ENCODE data around the gene ELP4. TPM values are rescaled to one million over a fixed set of nuclear protein-coding genes. Genes with fewer than 3 reads are reported as not detected.
"Not testable (repeated sequence)": the region's sequence is repeated elsewhere in the genome, so short reads cannot be mapped to it uniquely, and the experiment has no call there.

ELP4 gene
- total RNA-seq, 2 experiments from 2014 or later: 20.7 to 25.1 TPM

- Mint-ChIP-seq H3K4me1 (no peaks in the 10 kb centered on the region), H3K36me3 (peaks cover 6% of the 10 kb centered on the region), H3K9me3 (no peaks in the 10 kb centered on the region), H3K4me3 (no peak overlapping the region), H3K27ac (no peak overlapping the region), H3K27me3 (no peaks in the 10 kb centered on the region)
- DNase-seq (no peak), ATAC-seq (ENCODE audit: low read depth) (no peak)
- POLR2A ChIA-PET: no interaction called here
Measured at GRCh38 chr11:31671681-31672080, 162.1 kb downstream of the ELP4 start.

GRCh38 chr11:31673108-31673507 is 163.5 kb downstream of the ELP4 start:
- H3K27ac Mint-ChIP-seq; H3K4me3 Mint-ChIP-seq; H3K36me3 Mint-ChIP-seq; H3K4me1 Mint-ChIP-seq; H3K9me3 Mint-ChIP-seq; ATAC-seq (ENCODE audit: low read depth); DNase-seq; POLR2A ChIA-PET; H3K27me3 Mint-ChIP-seq: not testable (repeated sequence)

- DNase-seq (no peak), ATAC-seq (ENCODE audit: low read depth) (no peak)
- POLR2A ChIA-PET: no interaction called here
- Mint-ChIP-seq H3K27me3 (no peaks in the 10 kb centered on the region), H3K4me3 (no peak overlapping the region), H3K27ac (no peak overlapping the region), H3K36me3 (peaks cover 11% of the 10 kb centered on the region), H3K4me1 (no peaks in the 10 kb centered on the region), H3K9me3 (peaks cover 2% of the 10 kb centered on the region)
Measured at GRCh38 chr11:31676280-31676982, 166.9 kb downstream of the ELP4 start.

GRCh38 chr11:31680770-31681169 is 171.2 kb downstream of the ELP4 start:
- Mint-ChIP-seq H3K9me3 (peaks cover 3% of the 10 kb centered on the region), H3K27me3 (no peaks in the 10 kb centered on the region), H3K36me3 (peaks cover 9% of the 10 kb centered on the region), H3K27ac (no peak overlapping the region), H3K4me1 (no peaks in the 10 kb centered on the region), H3K4me3 (no peak overlapping the region)
- POLR2A ChIA-PET: no interaction called here
- DNase-seq (no peak), ATAC-seq (ENCODE audit: low read depth) (no peak)

GRCh38 chr11:31687256-31687655 is 177.7 kb downstream of the ELP4 start:
- POLR2A ChIA-PET: no interaction called here
- DNase-seq (no peak), ATAC-seq (ENCODE audit: low read depth) (no peak)
- H3K27me3 Mint-ChIP-seq: no peaks in the 10 kb centered on the region
- H3K4me1 Mint-ChIP-seq: peaks cover 6% of the 10 kb centered on the region
- H3K9me3 Mint-ChIP-seq: no peaks in the 10 kb centered on the region
- no peak overlapping the region for H3K4me3 Mint-ChIP-seq
- peaks cover 2% of the 10 kb centered on the region for H3K36me3 Mint-ChIP-seq
- H3K27ac Mint-ChIP-seq: no peak overlapping the region

GRCh38 chr11:31687861-31688260 is 178.3 kb downstream of the ELP4 start:
- no peaks in the 10 kb centered on the region for H3K9me3 Mint-ChIP-seq
- no peak overlapping the region for H3K27ac Mint-ChIP-seq
- H3K36me3 Mint-ChIP-seq: no peaks in the 10 kb centered on the region
- H3K27me3 Mint-ChIP-seq: no peaks in the 10 kb centered on the region
- no peak for DNase-seq
- POLR2A ChIA-PET: no interaction called here
- peaks cover 6% of the 10 kb centered on the region for H3K4me1 Mint-ChIP-seq
- no peak for ATAC-seq (ENCODE audit: low read depth)
- H3K4me3 Mint-ChIP-seq: no peak overlapping the region

GRCh38 chr11:31689559-31689958 is 180.0 kb downstream of the ELP4 start:
- POLR2A ChIA-PET: no interaction called here
- ATAC-seq (ENCODE audit: low read depth): no peak
- no peak overlapping the region for H3K4me3 Mint-ChIP-seq
- H3K9me3 Mint-ChIP-seq: peaks cover 6% of the 10 kb centered on the region
- H3K36me3 Mint-ChIP-seq: peaks cover 4% of the 10 kb centered on the region
- peaks cover 6% of the 10 kb centered on the region for H3K4me1 Mint-ChIP-seq
- DNase-seq: no peak
- no peaks in the 10 kb centered on the region for H3K27me3 Mint-ChIP-seq
- H3K27ac Mint-ChIP-seq: no peak overlapping the region

- POLR2A ChIA-PET: no interaction called here
- H3K4me3 Mint-ChIP-seq: no peak overlapping the region
Measured at GRCh38 chr11:31690041-31690440, 180.5 kb downstream of the ELP4 start.

GRCh38 chr11:31690516-31690915 is 180.9 kb downstream of the ELP4 start:
- POLR2A ChIA-PET: no interaction called here
- Mint-ChIP-seq H3K4me1 (peaks cover 6% of the 10 kb centered on the region), H3K36me3 (peaks cover 4% of the 10 kb centered on the region), H3K27ac (no peak overlapping the region), H3K9me3 (peaks cover 6% of the 10 kb centered on the region), H3K4me3 (no peak overlapping the region), H3K27me3 (no peaks in the 10 kb centered on the region)
- no peak for DNase-seq
- ATAC-seq (ENCODE audit: low read depth): no peak

More at GRCh38 chr11:31690041-31690440, 180.5 kb downstream of the ELP4 start:
- DNase-seq: no peak
- no peak for ATAC-seq (ENCODE audit: low read depth)
- Mint-ChIP-seq H3K27me3 (no peaks in the 10 kb centered on the region), H3K9me3 (peaks cover 6% of the 10 kb centered on the region), H3K27ac (no peak overlapping the region), H3K4me1 (peaks cover 6% of the 10 kb centered on the region), H3K36me3 (peaks cover 4% of the 10 kb centered on the region)

- Mint-ChIP-seq H3K4me3 (no peak overlapping the region), H3K27ac (no peak overlapping the region), H3K9me3 (peaks cover 6% of the 10 kb centered on the region), H3K4me1 (peaks cover 10% of the 10 kb centered on the region), H3K36me3 (peaks cover 7% of the 10 kb centered on the region), H3K27me3 (no peaks in the 10 kb centered on the region)
- DNase-seq: no peak
- no peak for ATAC-seq (ENCODE audit: low read depth)
- POLR2A ChIA-PET: no interaction called here
Measured at GRCh38 chr11:31692466-31692865, 182.9 kb downstream of the ELP4 start.

- H3K9me3 Mint-ChIP-seq; H3K4me3 Mint-ChIP-seq; H3K27ac Mint-ChIP-seq; H3K27me3 Mint-ChIP-seq; ATAC-seq (ENCODE audit: low read depth); H3K4me1 Mint-ChIP-seq; H3K36me3 Mint-ChIP-seq; DNase-seq; POLR2A ChIA-PET: not testable (repeated sequence)
Measured at GRCh38 chr11:31697049-31697448, 187.5 kb downstream of the ELP4 start.

- H3K4me1 Mint-ChIP-seq: peaks cover 4% of the 10 kb centered on the region
- ATAC-seq (ENCODE audit: low read depth) (no peak), DNase-seq (no peak)
- H3K4me3 Mint-ChIP-seq: no peak overlapping the region
- H3K27me3 Mint-ChIP-seq: no peaks in the 10 kb centered on the region
- H3K27ac Mint-ChIP-seq: no peak overlapping the region
- POLR2A ChIA-PET: no interaction called here
- H3K9me3 Mint-ChIP-seq: no peaks in the 10 kb centered on the region
- peaks cover 3% of the 10 kb centered on the region for H3K36me3 Mint-ChIP-seq
Measured at GRCh38 chr11:31699066-31699465, 189.5 kb downstream of the ELP4 start.

GRCh38 chr11:31702966-31703365 is 193.4 kb downstream of the ELP4 start:
- no peaks in the 10 kb centered on the region for H3K9me3 Mint-ChIP-seq
- no peak for ATAC-seq (ENCODE audit: low read depth)
- no peaks in the 10 kb centered on the region for H3K36me3 Mint-ChIP-seq
- H3K4me1 Mint-ChIP-seq: no peaks in the 10 kb centered on the region
- POLR2A ChIA-PET: no interaction called here
- no peaks in the 10 kb centered on the region for H3K27me3 Mint-ChIP-seq
- no peak for DNase-seq
- H3K4me3 Mint-ChIP-seq: no peak overlapping the region
- no peak overlapping the region for H3K27ac Mint-ChIP-seq

- Mint-ChIP-seq H3K36me3 (no peaks in the 10 kb centered on the region), H3K27me3 (no peaks in the 10 kb centered on the region), H3K4me1 (no peaks in the 10 kb centered on the region), H3K9me3 (no peaks in the 10 kb centered on the region), H3K4me3 (no peak overlapping the region), H3K27ac (no peak overlapping the region)
- DNase-seq (no peak), ATAC-seq (ENCODE audit: low read depth) (no peak)
- POLR2A ChIA-PET: no interaction called here
Measured at GRCh38 chr11:31706357-31706756, 196.8 kb downstream of the ELP4 start.

GRCh38 chr11:31711137-31711536 is 201.6 kb downstream of the ELP4 start:
- ATAC-seq (ENCODE audit: low read depth): no peak
- H3K9me3 Mint-ChIP-seq: no peaks in the 10 kb centered on the region
- peaks cover 3% of the 10 kb centered on the region for H3K4me1 Mint-ChIP-seq
- no peak for DNase-seq
- H3K4me3 Mint-ChIP-seq: no peak overlapping the region
- H3K27me3 Mint-ChIP-seq: no peaks in the 10 kb centered on the region
- H3K27ac Mint-ChIP-seq: no peak overlapping the region
- POLR2A ChIA-PET: no interaction called here
- peaks cover 5% of the 10 kb centered on the region for H3K36me3 Mint-ChIP-seq
